ENCODE data around the gene MSANTD1. TPM values are rescaled to one million over a fixed set of nuclear protein-coding genes. Genes with fewer than 3 reads are reported as not detected.

MSANTD1 gene
- polyA plus RNA-seq, 1 of the 3 experiments (the other 2 are of a cell fraction): 0.15 TPM

- H3F3A ChIP-seq (replicated peaks; ENCODE audit: insufficient read depth): no peaks in the 10 kb centered on the region
- ChIA-PET POLR2A (no interaction called here), CTCF (interaction anchor here (0.9 to 1.2 kb wide), 2 partner anchors 15 to 74 kb away, joined by 3 to 4 read pairs; no protein-coding TSS in a partner anchor)
- no peak overlapping the region for H3K9ac ChIP-seq
- TF ChIP-seq USF1 (IDR thresholded peaks at IDR 0.05; ENCODE audit: borderline replicate concordance, low read depth): no peak
- TF ChIP-seq JUND (IDR thresholded peaks at IDR 0.05): no peak
- no peak for TF ChIP-seq RXRA (IDR thresholded peaks at IDR 0.05; ENCODE audit: borderline replicate concordance, low read depth)
- no peak for TF ChIP-seq NFIC (IDR thresholded peaks at IDR 0.05; ENCODE audit: borderline replicate concordance)
- no peak for TF ChIP-seq FOSL2 (IDR thresholded peaks at IDR 0.05; ENCODE audit: borderline replicate concordance, low read depth)
- TF ChIP-seq RCOR1 (IDR thresholded peaks at IDR 0.05; ENCODE audit: low read length): no peak
- no peak for TF ChIP-seq FOXJ3 (CRISPR knock-in tag; IDR thresholded peaks at IDR 0.05)
- no peak for TF ChIP-seq TAF1 (IDR thresholded peaks at IDR 0.05; ENCODE audit: borderline replicate concordance, low read depth, low read length)
- H3K4me1 ChIP-seq (ENCODE audit: control insufficient read depth in 1 of 2, insufficient read depth in 2 of 2, low read depth in 1 of 2, low read length in 1 of 2): peaks cover 0 to 9% of the 10 kb centered on the region in 2 experiments; a peak in 2 of 4 replicates
- no peak for DNase-seq
- no peak overlapping the region for H3K4me2 ChIP-seq
- no peak overlapping the region for H2AFZ ChIP-seq (ENCODE audit: low read depth)
- no peak overlapping the region for H3K4me3 ChIP-seq (ENCODE audit: low read depth in 2 of 2, low read length in 1 of 2)
- H3K36me3 ChIP-seq (replicated peaks in 1 of 2; ENCODE audit: control insufficient read depth in 1 of 2, insufficient read depth in 2 of 2, low read length in 1 of 2): peaks cover 60 to 91% of the 10 kb centered on the region in 2 experiments
- H3K9me2 ChIP-seq: no peaks in the 10 kb centered on the region
- no peaks in the 10 kb centered on the region for H3K9me3 ChIP-seq
- H4K20me1 ChIP-seq (ENCODE audit: insufficient read depth): no peaks in the 10 kb centered on the region
- H3K27me3 ChIP-seq (ENCODE audit: insufficient read depth): no peaks in the 10 kb centered on the region
- H3K27ac ChIP-seq (ENCODE audit: low read depth in 2 of 2, low read length in 1 of 2): no peak overlapping the region
- no peaks in the 10 kb centered on the region for H3K79me2 ChIP-seq (ENCODE audit: insufficient read depth)
- WGBS (ENCODE audit: low lambda C conversion rate): 96% methylated on average over 5 of the region's 6 CpGs
These were observed 38.5 kb upstream of the MSANTD1 start for GRCh38 chr4:3210467-3210866.

DNA sequence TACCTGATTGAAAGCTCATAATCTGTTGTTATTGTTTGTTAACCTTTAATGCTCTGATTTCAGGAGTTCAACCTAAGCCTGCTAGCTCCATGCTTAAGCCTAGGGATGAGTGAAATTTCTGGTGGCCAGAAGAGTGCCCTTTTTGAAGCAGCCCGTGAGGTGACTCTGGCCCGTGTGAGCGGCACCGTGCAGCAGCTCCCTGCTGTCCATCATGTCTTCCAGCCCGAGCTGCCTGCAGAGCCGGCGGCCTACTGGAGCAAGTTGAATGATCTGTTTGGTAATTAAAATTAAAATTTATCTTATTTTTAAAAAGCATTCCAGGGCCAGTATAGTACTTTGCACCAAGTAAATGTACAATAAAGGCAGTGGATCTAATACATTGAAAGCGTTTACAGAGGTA lies 37.1 kb upstream of the MSANTD1 start:
- Histone ChIP-seq H3K9ac (no peak overlapping the region), H3F3A (replicated peaks; ENCODE audit: insufficient read depth) (no peaks in the 10 kb centered on the region), H3K9me3 (no peaks in the 10 kb centered on the region), H2AFZ (ENCODE audit: low read depth) (no peak overlapping the region), H4K20me1 (ENCODE audit: insufficient read depth) (no peaks in the 10 kb centered on the region), H3K27ac (ENCODE audit: low read depth in 2 of 2, low read length in 1 of 2) (no peak overlapping the region), H3K36me3 (replicated peaks in 1 of 2; ENCODE audit: control insufficient read depth in 1 of 2, insufficient read depth in 2 of 2, low read length in 1 of 2) (peaks cover 51 to 87% of the 10 kb centered on the region in 2 experiments), H3K4me2 (no peak overlapping the region), H3K4me1 (ENCODE audit: control insufficient read depth in 1 of 2, insufficient read depth in 2 of 2, low read depth in 1 of 2, low read length in 1 of 2) (peaks cover 0 to 9% of the 10 kb centered on the region in 2 experiments; a peak in 2 of 4 replicates), H3K79me2 (ENCODE audit: insufficient read depth) (no peaks in the 10 kb centered on the region), H3K27me3 (ENCODE audit: insufficient read depth) (no peaks in the 10 kb centered on the region), H3K9me2 (no peaks in the 10 kb centered on the region), H3K4me3 (ENCODE audit: low read depth in 2 of 2, low read length in 1 of 2) (no peak overlapping the region)
- CTCF ChIA-PET: no interaction called here
- POLR2A ChIA-PET: no interaction called here
- WGBS (ENCODE audit: low lambda C conversion rate): 98% methylated on average over 8 of the region's 8 CpGs
- no peak for DNase-seq
- no peak for TF ChIP-seq RAD21 (IDR thresholded peaks at IDR 0.05; ENCODE audit: low read length)
- TF ChIP-seq, protein P1, sequence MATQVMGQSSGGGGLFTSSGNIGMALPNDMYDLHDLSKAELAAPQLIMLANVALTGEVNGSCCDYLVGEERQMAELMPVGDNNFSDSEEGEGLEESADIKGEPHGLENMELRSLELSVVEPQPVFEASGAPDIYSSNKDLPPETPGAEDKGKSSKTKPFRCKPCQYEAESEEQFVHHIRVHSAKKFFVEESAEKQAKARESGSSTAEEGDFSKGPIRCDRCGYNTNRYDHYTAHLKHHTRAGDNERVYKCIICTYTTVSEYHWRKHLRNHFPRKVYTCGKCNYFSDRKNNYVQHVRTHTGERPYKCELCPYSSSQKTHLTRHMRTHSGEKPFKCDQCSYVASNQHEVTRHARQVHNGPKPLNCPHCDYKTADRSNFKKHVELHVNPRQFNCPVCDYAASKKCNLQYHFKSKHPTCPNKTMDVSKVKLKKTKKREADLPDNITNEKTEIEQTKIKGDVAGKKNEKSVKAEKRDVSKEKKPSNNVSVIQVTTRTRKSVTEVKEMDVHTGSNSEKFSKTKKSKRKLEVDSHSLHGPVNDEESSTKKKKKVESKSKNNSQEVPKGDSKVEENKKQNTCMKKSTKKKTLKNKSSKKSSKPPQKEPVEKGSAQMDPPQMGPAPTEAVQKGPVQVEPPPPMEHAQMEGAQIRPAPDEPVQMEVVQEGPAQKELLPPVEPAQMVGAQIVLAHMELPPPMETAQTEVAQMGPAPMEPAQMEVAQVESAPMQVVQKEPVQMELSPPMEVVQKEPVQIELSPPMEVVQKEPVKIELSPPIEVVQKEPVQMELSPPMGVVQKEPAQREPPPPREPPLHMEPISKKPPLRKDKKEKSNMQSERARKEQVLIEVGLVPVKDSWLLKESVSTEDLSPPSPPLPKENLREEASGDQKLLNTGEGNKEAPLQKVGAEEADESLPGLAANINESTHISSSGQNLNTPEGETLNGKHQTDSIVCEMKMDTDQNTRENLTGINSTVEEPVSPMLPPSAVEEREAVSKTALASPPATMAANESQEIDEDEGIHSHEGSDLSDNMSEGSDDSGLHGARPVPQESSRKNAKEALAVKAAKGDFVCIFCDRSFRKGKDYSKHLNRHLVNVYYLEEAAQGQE (IDR thresholded peaks at IDR 0.05; ENCODE audit: low read depth, low read length): no peak
- no peak for TF ChIP-seq FOXM1 (IDR thresholded peaks at IDR 0.05; ENCODE audit: low read depth)
- no peak for TF ChIP-seq SMC3 (IDR thresholded peaks at IDR 0.05; ENCODE audit: low read depth, low read length)
- TF ChIP-seq MXI1 (IDR thresholded peaks at IDR 0.05; ENCODE audit: low read depth, low read length): no peak
- TF ChIP-seq EZH2phosphoT487 (IDR thresholded peaks at IDR 0.05; ENCODE audit: borderline replicate concordance, low read depth): no peak
- no peak for TF ChIP-seq SIN3A (IDR thresholded peaks at IDR 0.05; ENCODE audit: borderline replicate concordance, low read depth, low read length)
- TF ChIP-seq ELF1 (IDR thresholded peaks at IDR 0.05): no peak
- no peak for TF ChIP-seq USF2 (IDR thresholded peaks at IDR 0.05; ENCODE audit: borderline replicate concordance, low read depth, low read length)
- TF ChIP-seq NFIC (IDR thresholded peaks at IDR 0.05; ENCODE audit: borderline replicate concordance): no peak
- no peak for TF ChIP-seq TAF1 (IDR thresholded peaks at IDR 0.05; ENCODE audit: borderline replicate concordance, low read depth, low read length)
